ENCODE data around the gene ASPG. TPM values are rescaled to one million over a fixed set of nuclear protein-coding genes. Genes with fewer than 3 reads are reported as not detected.

Gene ASPG
- total RNA-seq, 4 donors from 2014 or later = 1.5 to 2.0 (median 1.9) TPM; not detected in 1

DNA sequence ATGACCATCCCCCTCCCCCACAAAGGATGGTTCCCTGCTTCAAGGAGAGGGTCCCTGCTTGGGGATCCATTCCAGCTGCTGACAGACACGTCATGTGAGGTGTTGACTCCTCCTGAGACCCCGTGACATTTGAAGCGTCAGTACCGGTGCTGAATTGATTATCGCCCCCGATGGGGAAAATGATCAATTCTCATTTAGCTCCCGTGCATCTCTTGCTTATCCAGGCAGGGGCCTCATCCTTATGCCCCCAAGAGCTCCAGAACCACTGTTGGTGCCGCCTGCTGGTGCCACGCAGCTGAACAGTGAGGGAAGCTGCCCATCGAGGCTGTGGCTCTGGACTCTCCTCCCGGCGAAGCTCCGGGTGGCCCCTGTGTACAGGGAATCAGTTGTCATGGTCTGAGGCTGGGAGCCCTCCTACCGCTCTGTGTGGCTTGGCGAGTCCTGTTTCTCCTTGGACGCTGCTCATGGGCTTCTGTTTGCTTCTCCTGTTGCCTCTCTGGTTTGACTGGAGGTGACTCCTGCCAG is 57.5 kb downstream of the ASPG start:
- no peak for TF ChIP-seq CTCF (IDR thresholded peaks at IDR 0.05)
- DNase-seq (ENCODE audit: low spot score) (no peak), ATAC-seq (ENCODE audit: low FRiP score) (no peak)

DNA sequence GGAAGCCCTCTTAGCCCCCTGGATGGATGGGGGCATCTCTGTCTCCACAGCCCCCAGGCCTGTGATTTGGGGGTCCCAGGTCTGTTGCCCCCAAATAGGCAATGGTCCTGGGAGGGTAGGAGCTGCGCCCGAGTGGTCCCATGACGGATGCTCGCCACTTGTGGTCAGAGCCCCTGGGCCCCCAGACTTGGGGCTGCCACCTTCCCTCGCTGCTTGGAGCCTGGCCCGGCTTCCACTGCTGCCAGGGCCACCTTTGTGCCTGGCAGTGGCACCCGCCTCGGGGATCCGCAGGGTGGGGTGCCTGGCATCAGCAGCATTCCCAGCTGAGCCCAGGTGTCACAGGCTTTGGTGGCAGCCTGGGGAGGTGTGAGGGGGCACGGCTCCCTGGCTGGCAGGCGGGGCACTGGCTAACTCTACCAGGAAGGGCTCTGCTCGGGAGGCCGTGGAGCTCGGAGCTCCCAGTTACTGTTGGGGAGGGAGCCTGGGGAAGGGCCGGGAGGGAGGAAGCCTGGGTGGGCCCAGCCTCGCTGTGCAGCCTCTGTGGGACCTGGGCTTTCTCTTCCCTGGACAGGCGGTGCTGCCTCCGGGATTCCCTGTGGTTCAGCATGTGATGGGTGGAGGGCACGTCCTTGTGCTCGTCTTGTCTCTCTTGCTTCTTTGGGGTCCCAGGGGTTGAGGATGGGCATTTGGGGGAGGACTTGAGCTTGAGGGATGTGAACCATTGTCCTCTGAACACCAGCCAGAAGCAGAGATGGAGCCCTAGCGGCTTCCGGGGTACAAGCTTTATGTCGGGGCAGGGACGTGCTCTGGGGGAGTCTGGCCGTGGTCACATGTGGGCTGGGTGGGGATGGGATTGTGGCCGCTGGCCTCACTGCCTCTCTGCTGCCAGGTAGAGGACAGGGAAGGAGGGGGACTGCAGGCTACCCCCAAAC is 58.3 kb downstream of the ASPG start:
- DNase-seq (ENCODE audit: low spot score) = no peak
- no peak for ATAC-seq (ENCODE audit: low FRiP score)
- no peak for TF ChIP-seq CTCF (IDR thresholded peaks at IDR 0.05)

DNA sequence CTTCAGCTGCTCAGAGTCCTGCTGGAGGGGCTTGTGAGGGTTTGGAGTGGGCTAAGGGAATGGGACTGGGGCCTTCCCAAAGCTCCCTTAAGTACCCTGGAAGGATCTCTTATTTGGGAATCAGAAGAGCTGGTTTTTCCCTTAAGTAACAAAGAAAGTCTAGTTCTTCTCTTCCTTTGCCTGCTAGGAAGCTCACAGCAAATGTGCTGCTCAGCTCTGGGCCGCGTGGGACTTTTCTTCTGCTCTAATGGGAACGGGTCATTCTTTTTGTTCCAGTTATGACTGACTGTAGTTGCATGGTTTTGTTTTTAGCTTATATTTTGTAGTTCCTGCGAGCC is 58.9 kb downstream of the ASPG start:
- TF ChIP-seq CTCF (IDR thresholded peaks at IDR 0.05) = no peak
- ATAC-seq (ENCODE audit: low FRiP score) (no peak), DNase-seq (ENCODE audit: low spot score) (no peak)

DNA sequence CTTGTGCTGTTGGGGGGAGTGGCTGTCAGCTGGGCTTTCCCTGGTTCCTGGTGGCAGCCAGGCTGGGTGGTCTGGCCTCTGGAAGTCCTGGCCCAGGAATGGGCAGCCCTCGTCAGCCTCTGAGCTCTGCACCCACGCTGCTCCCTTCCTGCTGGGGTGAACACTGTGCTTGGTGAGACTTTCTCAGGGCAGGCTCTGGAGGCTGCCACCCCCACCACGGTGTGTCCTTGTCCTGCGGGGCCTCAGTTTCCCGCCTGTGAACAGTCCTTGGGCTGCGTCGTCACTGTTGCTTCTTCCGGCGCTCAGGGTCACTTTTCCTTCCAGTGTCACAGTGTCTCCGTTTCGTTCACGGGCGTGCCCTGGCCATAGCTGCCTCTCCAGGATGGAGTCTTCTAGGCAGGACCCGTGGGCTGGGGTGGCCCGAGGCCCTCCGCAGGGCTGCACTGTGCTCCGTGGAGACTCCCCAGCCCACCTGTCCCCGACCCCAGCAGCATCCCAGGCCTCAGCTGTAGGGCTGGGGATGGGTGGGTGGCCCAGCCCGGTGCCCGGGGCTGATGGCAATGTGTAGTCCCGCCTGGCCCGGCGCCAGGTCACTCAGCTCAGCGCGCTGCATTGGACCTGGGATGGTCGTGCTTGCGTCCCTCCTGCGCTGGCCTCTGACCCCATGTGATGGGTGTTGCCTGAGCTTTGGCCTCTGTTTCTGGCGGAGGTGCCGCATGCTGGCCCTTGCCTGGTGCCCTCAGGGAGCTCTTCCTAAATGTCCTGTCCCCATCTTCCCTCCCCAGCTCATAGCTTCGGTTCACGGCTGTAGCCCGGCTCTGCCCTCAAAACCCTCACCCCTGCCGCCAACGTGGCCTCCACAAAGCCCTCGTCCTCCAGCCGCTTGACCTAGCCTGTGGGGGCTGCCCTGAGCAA is 59.7 kb downstream of the ASPG start:
- DNase-seq (ENCODE audit: low spot score) (no peak), ATAC-seq (ENCODE audit: low FRiP score) (no peak)
- TF ChIP-seq CTCF (IDR thresholded peaks at IDR 0.05) = no peak

GRCh38 chr14:104145826-104146601 is 60.5 kb downstream of the ASPG start:
- ATAC-seq (ENCODE audit: low FRiP score) (no peak), DNase-seq (ENCODE audit: low spot score) (no peak)
- TF ChIP-seq CTCF (IDR thresholded peaks at IDR 0.05) = no peak

- no peak for TF ChIP-seq CTCF (IDR thresholded peaks at IDR 0.05)
- ATAC-seq (ENCODE audit: low FRiP score) (no peak), DNase-seq (ENCODE audit: low spot score) (no peak)
Measured at GRCh38 chr14:104146651-104147345, 61.3 kb downstream of the ASPG start.

All from omental fat pad (tissue), 4 donors.